Measurements from ENCODE around the gene DCLK1.

DNA sequence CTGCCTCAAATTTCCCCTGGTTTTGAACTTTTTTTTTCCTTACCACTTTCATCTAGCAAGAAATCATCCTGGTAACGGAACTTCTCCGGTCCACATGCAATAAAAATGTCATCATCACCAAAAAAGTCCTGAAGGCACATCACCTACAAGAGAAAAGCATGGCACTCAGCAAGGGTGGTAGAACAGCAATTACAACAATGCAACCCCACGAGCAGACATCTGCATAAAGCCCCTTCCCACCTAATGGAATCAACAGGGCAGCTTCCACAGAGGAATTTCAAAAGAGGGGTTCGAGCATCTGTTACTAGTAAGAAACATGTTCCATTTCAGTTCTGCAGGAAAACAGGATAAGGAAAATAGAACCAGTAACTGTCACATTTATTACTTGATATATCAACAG, 183.9 kb downstream of the DCLK1 start:
- no peak for TF ChIP-seq POLR2A (IDR thresholded peaks at IDR 0.05; ENCODE audit: low read depth)
- TF ChIP-seq, protein P1, sequence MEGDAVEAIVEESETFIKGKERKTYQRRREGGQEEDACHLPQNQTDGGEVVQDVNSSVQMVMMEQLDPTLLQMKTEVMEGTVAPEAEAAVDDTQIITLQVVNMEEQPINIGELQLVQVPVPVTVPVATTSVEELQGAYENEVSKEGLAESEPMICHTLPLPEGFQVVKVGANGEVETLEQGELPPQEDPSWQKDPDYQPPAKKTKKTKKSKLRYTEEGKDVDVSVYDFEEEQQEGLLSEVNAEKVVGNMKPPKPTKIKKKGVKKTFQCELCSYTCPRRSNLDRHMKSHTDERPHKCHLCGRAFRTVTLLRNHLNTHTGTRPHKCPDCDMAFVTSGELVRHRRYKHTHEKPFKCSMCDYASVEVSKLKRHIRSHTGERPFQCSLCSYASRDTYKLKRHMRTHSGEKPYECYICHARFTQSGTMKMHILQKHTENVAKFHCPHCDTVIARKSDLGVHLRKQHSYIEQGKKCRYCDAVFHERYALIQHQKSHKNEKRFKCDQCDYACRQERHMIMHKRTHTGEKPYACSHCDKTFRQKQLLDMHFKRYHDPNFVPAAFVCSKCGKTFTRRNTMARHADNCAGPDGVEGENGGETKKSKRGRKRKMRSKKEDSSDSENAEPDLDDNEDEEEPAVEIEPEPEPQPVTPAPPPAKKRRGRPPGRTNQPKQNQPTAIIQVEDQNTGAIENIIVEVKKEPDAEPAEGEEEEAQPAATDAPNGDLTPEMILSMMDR (IDR thresholded peaks at IDR 0.05) = no peak

Data from esophagus muscularis mucosa (tissue), 3 donors.